ENCODE results near the gene SELENOM.
"Not testable (repeated sequence)": the region's sequence is repeated elsewhere in the genome, so short reads cannot be mapped to it uniquely, and the experiment has no call there.

Gene SELENOM

GRCh38 chr22:31078389-31078788 lies 29.0 kb downstream of the SELENOM start:
- DNase-seq (ENCODE audit: low read depth in 2 of 2) = not testable (repeated sequence)

DNA sequence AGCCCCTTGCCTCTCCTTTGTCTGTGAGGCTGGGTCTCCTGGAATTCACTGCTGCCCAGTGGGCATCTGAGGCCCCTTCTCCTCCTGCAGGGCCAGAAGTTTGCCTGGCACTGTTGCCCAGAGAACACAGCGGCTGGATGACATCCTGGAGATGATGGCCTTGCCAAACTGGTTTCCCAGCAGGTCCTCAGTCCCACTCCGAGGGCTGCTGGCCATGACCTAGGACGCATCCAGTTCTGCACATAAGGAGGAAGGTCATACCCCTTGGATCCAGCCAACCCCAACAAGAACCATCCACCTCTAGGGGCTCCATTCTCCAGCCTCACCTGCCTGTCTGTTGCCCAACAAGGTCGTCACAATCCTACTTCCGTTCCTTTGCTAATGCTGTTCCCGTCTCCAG lies 29.7 kb downstream of the SELENOM start:
- no peak for DNase-seq (ENCODE audit: low read depth in 2 of 2)

- DNase-seq (ENCODE audit: low read depth in 2 of 2) = no peak
These were observed 31.4 kb downstream of the SELENOM start for GRCh38 chr22:31075961-31076360.

DNA sequence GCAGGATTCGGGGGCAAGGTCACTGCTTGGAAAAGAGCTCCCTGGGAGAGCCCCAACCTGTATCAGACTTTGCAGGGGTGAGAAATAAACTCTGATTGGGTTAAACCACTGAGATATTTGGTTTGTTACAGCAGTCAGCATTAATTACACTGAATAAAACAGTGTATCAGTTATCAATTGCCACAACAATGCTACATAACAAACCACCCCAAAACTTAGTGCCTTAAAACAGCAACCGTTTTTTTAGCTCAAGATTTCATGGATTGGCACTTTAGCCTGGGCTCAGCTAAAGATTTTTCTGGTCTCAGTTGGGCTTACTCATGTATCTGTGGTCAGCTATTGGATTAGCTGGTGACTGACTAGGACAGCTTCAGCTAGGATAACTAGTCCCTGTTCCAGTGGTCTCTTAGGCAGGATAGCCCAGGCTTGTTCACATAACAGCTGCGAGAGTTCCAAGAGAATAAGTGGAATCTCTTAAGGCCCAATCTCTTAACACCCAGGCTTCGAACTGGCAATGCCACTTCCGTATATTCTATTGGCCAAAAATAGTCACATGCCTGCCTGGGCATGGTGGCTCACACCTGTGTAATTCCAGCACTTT lies 33.7 kb downstream of the SELENOM start:
- not testable (repeated sequence) for DNase-seq (ENCODE audit: low read depth in 2 of 2)

DNA sequence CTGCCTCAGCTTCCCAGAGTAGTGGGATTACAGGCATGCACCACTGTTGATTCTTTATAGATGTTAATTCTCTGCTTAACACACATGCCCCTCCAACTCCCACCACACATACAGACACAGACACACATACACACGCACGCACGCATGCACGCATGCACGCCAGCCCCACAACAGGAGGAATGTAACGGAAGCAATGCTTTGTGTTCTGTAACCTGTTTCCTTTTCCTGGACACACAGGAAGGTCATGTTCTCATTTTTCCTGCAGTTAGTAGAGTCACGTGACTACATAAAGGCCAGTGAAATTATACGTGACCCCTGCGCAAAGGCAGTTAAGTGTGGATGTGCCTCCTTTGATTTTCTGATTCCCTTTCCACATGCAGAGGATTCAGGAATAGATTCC lies 34.2 kb downstream of the SELENOM start:
- DNase-seq (ENCODE audit: low read depth in 2 of 2) = not testable (repeated sequence)

DNA sequence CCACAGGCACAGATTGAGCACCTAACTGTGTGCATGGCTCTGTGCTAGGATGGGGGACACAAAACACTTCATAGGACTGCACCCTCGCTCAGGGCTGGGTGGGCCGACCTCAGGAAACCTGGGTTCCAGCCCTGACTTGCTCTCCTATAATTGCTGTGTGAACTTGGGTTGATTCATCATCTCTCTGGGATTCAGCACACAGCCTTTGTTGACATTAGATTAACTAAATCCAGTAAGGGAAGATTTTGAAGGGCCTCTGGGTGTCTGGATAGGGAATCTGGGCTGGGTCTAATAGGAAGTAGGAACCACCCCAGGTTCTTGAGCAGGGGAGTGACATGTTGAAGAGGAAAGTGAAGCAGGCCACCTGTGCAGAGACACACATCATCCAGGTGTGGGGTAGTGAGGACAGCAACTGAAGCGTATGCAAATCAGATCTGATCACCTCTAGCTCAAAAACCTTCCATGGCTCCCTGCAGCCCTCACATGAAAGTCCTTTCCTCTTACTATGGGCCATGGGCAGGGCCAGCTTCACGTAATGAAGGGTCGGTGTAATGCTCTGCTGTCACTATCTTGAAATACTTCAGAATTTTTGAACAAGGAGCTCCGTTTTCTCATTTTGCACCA lies 37.6 kb downstream of the SELENOM start:
- DNase-seq (ENCODE audit: low read depth in 2 of 2) = not testable (repeated sequence)

GRCh38 chr22:31068970-31069369 lies 38.4 kb downstream of the SELENOM start:
- no peak for DNase-seq (ENCODE audit: low read depth in 2 of 2)

DNA sequence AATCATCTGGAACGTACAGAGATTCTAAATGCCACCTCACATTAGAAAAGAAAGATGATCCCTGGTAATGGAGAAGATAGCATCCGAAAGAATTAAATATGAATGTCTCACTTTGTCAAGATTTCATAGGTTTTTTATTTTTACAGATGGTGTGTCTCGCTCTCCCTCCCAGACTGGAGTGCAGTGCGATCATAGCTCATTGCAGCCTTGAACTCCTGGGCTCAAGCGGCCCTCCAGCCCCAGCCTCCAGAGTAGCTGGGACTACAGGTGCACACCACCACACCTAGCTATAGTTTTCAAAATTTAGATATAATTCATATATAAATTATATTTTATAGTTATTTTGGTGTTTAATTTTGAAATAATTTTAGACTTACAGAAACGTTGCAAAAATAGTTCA lies 43.0 kb downstream of the SELENOM start:
- DNase-seq (ENCODE audit: low read depth in 2 of 2) = no peak

DNA sequence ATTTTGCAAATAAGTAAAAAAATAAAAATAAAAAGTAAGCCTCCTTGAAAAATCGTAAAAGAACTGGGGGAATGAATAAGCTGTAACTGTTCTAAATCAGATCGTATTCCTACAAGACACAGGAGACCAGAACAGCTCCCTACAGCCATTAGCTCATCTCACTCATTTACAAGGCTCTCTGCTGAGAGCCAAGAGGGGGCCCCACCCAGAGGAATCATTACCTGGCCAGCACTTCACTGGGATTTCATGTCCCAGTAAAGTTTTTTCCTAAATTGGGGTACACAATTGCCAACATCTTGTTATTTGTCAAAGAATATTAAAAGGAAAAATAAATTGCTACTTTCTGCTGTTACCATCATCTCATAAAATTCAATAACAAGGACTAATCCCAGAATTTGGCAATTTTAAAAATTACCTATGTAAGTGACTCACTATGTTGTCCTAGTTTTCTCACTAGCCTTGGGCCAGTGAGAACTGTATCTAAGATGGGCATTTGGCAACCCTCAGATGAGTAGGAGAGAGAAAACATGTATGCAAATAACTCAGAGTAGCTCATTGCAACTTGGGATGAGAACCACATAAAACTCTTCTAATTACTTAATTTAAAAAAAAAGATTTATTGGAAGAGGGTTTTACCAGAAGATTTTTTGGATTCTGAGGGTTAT lies 44.7 kb downstream of the SELENOM start:
- DNase-seq (ENCODE audit: low read depth in 2 of 2) = no peak

DNA sequence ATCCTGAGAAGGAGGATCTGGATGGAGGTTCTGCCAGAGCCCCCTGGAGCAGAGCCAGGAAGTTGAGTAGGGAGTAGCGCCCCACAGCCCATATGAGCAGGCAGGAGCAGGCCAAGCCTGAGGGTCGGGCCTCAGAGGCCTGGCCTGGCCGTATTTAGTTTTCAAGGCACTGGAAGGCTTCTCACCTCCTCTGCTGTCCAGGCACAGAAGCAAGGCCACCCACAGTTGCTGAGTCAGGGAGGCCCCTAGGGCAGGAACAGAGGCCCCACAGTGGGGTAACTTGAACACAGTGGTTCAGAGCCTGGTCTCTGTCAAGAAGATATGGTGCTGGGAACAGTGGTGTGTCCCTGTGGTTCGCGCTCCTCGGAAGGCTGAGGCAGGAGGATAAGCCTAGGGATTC lies 47.7 kb downstream of the SELENOM start:
- DNase-seq (ENCODE audit: low read depth in 2 of 2) = not testable (repeated sequence)

GRCh38 chr22:31056986-31057599 lies 50.3 kb downstream of the SELENOM start:
- no peak for DNase-seq (ENCODE audit: low read depth in 2 of 2)

DNA sequence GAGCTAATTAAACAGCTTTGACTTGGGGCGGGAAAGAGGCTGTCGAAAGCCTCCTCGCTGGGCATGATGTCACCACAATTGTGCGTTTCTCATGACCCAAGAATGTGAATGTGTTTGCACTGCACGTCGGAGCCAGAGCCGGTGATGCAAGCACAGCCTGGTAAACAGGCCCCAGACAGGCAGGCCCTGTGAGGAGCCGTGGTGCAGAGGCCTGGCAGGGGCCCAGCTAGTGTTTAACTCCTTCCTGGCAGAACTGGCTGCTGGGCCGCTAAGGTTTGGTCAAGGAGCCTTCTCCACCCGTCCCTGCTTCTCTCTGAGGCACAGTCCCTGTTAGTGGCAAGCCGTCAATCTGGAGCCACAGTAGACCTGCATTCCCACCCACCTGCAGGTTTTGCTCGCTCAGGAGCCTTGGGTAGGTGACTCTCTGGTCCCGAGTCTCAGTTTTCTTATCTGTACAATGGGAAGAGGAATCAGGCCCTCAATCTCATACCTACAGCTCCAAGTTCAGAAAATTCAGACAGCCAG lies 51.7 kb downstream of the SELENOM start:
- no peak for DNase-seq (ENCODE audit: low read depth in 2 of 2)

DNA sequence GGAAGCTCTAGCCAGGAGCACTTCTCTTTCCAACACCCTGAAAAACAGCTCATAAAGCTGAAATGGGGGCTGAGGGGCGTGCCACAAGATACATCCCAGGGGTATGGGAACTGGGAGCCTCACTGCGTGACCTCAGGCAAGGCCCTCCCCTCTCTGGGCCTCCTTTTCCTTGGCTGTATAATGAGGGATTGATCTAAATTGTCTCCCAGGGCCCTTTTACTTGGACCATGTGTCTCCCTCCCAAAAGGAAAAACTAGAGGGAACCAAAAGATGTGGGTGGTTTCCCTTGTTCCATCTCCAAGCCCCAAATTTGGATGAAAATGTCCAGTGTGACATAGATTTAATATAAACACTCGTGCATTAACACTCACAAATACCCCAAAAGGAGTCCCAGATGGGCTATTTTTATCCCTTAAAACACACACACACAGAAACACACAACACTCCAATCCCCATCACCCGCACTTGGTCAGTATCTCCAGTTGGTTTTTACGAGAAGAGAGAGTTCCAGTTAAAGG lies 52.2 kb downstream of the SELENOM start:
- no peak for DNase-seq (ENCODE audit: low read depth in 2 of 2)

All from stimulated activated CD4-positive, alpha-beta T cell treated with anti-CD3 and anti-CD28 coated beads, Interleukin-12 subunit alpha, Interleukin-12 subunit beta, amount 100 ng/mL, for 24 hours (primary cell).